ENCODE data around the gene C6orf89.
A peak's percentile ranks its signal among the peaks of the same experiment; 100 is the strongest.

The C6orf89 gene

DNA sequence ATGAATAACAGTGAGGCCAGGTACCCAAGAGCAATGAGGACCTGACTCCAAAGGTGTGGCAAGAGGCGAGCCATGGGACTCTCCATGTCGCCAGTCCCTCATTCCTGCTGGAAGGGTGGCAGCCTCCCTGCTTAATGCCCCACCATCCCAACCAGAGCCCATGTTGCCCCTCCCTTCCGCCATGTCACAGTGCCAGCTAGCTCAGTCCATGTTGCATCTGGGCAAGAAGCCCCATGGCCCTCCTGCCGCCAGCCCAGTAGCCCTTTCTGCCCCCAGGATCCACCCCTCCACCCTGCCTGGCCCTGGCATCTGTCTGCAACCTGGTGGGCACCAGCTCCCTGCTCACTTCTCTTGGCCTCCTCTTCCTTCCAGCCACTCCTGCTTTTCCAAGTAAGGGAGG lies 40.5 kb upstream of the C6orf89 start:
- CTCF ChIA-PET: no interaction called here
- POLR2A ChIA-PET (ENCODE audit: low non-redundant PET): no interaction called here
- TF ChIP-seq, protein P1, sequence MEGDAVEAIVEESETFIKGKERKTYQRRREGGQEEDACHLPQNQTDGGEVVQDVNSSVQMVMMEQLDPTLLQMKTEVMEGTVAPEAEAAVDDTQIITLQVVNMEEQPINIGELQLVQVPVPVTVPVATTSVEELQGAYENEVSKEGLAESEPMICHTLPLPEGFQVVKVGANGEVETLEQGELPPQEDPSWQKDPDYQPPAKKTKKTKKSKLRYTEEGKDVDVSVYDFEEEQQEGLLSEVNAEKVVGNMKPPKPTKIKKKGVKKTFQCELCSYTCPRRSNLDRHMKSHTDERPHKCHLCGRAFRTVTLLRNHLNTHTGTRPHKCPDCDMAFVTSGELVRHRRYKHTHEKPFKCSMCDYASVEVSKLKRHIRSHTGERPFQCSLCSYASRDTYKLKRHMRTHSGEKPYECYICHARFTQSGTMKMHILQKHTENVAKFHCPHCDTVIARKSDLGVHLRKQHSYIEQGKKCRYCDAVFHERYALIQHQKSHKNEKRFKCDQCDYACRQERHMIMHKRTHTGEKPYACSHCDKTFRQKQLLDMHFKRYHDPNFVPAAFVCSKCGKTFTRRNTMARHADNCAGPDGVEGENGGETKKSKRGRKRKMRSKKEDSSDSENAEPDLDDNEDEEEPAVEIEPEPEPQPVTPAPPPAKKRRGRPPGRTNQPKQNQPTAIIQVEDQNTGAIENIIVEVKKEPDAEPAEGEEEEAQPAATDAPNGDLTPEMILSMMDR (conservative IDR thresholded peaks at IDR 0.05; ENCODE audit: low read depth): no peak
- no peak for DNase-seq (ENCODE audit: low spot score)
- no peak overlapping the region for H3K27ac ChIP-seq

DNA sequence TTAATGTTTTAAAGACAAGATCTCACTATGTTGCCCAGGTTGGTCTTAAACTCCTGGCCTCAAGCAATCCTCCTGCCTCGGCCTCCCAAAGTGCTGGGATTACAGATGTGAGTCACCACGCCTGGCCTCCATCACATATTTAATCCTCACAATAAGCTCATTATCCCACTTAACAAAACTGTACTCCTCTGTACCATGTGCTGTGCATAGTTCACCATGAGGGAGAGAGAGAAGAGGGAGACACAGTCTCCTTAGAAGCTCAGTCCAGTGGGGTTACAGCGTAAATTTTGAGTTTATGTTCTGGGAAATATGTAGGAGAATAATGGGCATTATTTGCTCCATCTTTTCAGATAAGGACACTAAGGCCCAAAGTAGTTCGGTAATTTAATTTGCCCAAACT lies 38.6 kb upstream of the C6orf89 start:
- no peak overlapping the region for H3K27ac ChIP-seq
- CTCF ChIA-PET: interaction anchor here (1.1 kb wide), 1 partner anchor 231 kb away, joined by 5 read pairs; no protein-coding TSS in a partner anchor
- TF ChIP-seq, protein P1 (conservative IDR thresholded peaks at IDR 0.05; ENCODE audit: low read depth): no peak
- DNase-seq (ENCODE audit: low spot score): no peak
- POLR2A ChIA-PET (ENCODE audit: low non-redundant PET): no interaction called here

DNA sequence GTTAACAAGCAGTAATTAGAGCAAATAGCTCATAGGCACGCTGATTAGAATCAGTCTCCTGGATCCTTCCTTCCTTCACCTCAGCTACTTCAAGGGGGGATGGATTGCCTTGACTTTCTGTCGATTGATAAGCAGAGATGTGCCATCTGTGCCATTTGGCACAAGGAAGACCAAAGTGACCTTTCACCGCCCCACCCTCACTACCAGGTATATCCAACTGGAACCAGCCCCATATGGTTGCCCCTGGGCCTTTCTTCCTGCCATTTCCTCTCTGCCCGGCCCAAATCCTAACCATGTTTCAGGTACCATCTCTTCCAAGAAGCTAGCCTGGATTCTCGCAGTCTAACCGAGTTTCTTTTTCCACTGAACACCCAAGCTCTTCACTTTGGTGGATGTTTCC lies 37.8 kb upstream of the C6orf89 start:
- DNase-seq (ENCODE audit: low spot score): no peak

DNA sequence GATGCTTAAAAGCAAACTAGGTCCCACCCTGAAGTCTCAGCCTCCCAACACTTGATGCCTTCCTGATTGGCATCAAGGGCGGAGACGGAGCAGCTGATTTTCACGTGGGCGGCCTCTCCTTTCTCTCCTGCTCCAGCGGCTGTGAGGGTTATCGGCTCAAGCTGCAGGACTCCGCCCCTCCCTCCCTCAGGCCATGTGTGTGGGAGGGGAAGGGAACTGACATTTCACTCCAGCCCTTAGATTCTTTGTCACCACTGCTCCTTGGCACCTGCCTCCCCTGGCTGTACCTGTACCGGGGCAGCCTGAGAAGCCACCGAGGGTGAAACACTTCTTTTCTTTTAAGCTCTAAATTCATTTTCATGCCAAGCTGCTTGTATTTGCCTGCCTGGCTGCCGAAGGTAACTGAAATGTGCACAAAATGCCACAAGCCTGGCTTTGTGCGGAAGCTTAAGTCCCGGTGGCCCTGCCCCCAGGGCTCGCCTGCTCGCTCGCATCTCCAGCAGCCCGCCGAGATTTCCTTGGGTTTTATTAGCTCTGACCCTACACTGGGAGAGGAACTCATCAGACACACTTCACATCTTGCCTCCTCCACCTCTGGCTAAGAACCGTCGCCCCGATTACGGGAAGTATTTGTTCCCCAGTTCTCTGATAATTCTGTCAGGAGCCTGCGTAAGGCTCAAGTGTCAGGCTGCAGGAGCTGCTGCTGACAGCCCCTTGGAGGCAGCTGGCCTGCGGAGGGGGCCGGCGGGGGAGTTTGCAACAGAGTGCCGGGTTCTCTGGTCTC lies 36.9 kb upstream of the C6orf89 start:
- ChIA-PET CTCF (interaction anchor here (1.0 to 5.0 kb wide), 3 partner anchors 11 to 83 kb away, joined by 3 to 70 read pairs (median 3); no protein-coding TSS in a partner anchor), POLR2A (ENCODE audit: low non-redundant PET) (no interaction called here)
- H3K27ac ChIP-seq: 0 out of 2 replicates have a peak overlapping the region, but pooled peaks have one; percentile 7
- no peak for DNase-seq (ENCODE audit: low spot score)
- TF ChIP-seq, protein P1 (conservative IDR thresholded peaks at IDR 0.05; ENCODE audit: low read depth): no peak

More for the DNA sequence above, 37.8 kb upstream of the C6orf89 start:
- POLR2A ChIA-PET (ENCODE audit: low non-redundant PET): no interaction called here
- TF ChIP-seq, protein P1 (conservative IDR thresholded peaks at IDR 0.05; ENCODE audit: low read depth): no peak
- H3K27ac ChIP-seq: no peak overlapping the region
- CTCF ChIA-PET: interaction anchor here (1.1 kb wide), 1 partner anchor 232 kb away, joined by 5 read pairs; no protein-coding TSS in a partner anchor

DNA sequence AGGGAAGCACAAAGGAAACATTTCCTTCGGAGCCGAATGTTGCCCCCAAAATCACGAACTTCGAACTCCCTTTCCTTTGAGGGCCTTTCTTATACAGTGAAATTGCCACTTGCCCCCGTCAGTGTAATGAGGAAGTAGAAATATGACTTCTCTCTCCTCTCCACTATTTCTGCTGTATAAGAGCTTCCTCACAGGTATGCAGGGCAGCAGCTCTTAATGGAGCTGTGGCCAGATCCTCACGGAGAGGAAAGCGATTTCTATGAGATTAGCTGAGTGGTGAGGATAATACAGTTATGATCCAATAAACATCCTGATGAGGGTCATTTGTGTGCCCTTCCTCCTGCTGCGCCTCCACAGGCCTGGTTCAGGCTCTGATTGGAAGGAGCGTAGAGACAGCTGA lies 35.7 kb upstream of the C6orf89 start:
- no peak overlapping the region for H3K27ac ChIP-seq
- no peak for DNase-seq (ENCODE audit: low spot score)
- TF ChIP-seq, protein P1 (conservative IDR thresholded peaks at IDR 0.05; ENCODE audit: low read depth): no peak
- ChIA-PET POLR2A (ENCODE audit: low non-redundant PET) (no interaction called here), CTCF (interaction anchor here (0.8 to 5.0 kb wide), 4 partner anchors 12 to 168 kb away, joined by 3 to 70 read pairs (median 4); no protein-coding TSS in a partner anchor)

DNA sequence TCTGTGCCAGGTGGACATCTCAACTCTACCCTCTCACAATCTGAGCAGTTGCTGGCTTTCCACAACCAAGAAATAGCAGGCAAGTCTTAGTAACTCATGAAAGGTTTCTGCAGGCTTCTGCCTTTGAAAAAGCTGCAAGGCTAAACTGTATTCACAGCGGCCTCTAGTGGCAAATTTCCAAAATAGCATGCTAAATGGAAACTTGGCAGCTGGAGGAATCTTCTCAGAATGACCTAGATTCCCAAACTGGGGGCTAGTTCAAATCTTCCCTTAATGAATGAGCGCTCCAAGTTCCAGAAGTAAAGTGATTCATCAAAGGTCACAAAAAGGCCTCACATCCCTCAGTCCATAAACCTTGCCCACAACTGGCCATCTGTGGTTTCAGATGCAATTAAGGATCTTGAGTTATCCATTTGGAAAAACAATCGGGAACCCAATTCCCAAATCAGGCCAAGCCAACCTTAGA lies 34.6 kb upstream of the C6orf89 start:
- peak; percentile 51 for DNase-seq (ENCODE audit: low spot score)
- TF ChIP-seq, protein P1 (conservative IDR thresholded peaks at IDR 0.05; ENCODE audit: low read depth): peak; percentile 75
- H3K27ac ChIP-seq: no peak overlapping the region
- CTCF ChIA-PET: interaction anchor here (0.6 to 5.0 kb wide), 14 partner anchors 9 to 1698 kb away, joined by 3 to 70 read pairs (median 4); no protein-coding TSS in a partner anchor
- POLR2A ChIA-PET (ENCODE audit: low non-redundant PET): no interaction called here
